ENCODE results near the gene NF2. TPM values are rescaled to one million over a fixed set of nuclear protein-coding genes. Genes with fewer than 3 reads are reported as not detected.

The NF2 gene
- total and polyA plus RNA-seq, 2 of the 8 experiments (the other 6 are each of a cell fraction or from before 2014, with no cell fraction given): 17.6 to 53.6 TPM

DNA sequence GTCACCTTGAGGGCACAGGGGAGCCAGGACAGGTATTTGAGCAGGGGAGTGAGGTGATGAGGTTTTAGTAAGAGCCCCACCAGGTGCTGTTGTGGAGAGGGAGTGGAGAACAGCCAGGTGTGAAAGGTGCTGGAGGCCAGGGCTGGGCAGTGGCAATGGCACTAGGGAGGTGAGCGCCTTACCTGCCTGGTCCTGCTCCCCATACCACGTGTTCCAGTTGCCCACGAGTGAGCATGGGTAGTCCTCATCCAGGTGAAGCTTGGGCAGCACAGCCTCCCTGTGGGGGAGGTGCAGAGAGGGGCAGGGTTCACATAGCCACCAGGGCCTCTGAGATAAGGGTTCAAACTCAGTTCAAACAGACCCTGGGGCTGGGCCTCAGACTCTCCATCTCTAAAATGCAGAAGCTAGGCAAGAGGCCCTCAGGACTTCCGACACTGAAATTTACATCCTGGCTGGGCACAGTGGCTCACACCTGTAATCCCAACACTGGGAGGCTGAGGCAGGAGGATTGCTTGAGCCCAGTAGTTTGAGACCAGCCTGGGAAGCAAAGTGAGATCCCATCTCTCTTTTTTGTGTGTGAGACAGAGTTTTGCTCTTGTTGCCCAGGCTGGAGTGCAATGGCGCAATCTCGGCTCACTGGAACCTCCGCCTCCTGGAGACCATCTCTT, 34.3 kb upstream of the NF2 start (continued):
- TF ChIP-seq USF2 (IDR thresholded peaks at IDR 0.05; ENCODE audit: low read length) (no peak), JUN (IDR thresholded peaks at IDR 0.05; ENCODE audit: low read depth, low read length) (no peak)
